ENCODE results near the gene MN1.

The MN1 gene

DNA sequence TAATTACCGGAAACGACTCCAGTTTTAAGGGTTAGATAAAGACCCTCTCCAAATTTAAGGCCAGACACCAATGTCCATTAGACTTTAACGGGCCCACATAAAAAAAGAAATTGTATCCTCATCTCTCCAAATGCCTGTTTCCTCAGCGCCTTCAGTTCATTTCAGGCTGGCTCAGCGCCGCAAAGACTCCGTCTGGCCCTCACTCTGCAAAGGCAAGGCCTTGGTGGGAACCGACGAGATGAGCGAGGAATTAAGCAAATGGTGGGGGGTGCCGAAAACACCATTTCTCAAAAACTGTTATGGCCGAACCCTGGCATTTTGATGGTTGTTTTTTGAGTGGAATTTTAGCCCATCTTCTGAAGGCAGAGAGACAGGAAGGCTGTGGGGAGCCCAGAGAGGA lies 15.7 kb downstream of the MN1 start:
- Histone ChIP-seq H3K36me3 (ENCODE audit: control insufficient read depth in 2 of 2, insufficient read depth in 2 of 2, low read length in 2 of 2) (no peaks in the 10 kb centered on the region), H3K9me3 (ENCODE audit: control insufficient read depth in 2 of 2, low read length in 2 of 2) (no peaks in the 10 kb centered on the region), H3K27me3 (ENCODE audit: control insufficient read depth in 2 of 2, insufficient read depth in 2 of 2, low read length in 2 of 2) (peaks cover 0 to 2% of the 10 kb centered on the region in 2 donors), H3K4me1 (ENCODE audit: control insufficient read depth in 2 of 2, insufficient read depth in 2 of 2, low read length in 2 of 2) (no peaks in the 10 kb centered on the region), H3K27ac (ENCODE audit: low read depth in 2 of 2, low read length in 2 of 2) (no peak overlapping the region), H3K4me3 (ENCODE audit: low read length in 2 of 2) (no peak overlapping the region), H3K9ac (ENCODE audit: low read depth in 1 of 2, low read length in 2 of 2) (no peak overlapping the region)

DNA sequence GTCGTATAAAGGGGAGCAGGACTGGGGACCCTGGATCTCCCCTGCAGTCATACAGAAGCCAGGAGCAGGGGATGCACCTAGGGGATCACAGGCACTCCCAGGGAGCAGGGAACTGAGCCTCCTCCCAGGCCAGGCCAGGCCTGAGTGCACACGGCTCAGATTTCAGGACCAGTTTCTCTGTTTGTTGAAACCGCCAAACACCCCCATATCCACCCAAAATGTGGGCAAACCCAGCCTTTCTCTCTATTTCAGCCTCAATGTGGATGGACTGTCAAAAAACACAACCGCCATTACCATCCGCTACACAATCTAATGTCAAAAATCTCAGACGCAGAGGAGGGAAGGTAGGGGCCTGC lies 17.5 kb downstream of the MN1 start:
- Histone ChIP-seq H3K27me3 (ENCODE audit: control insufficient read depth in 2 of 2, insufficient read depth in 2 of 2, low read length in 2 of 2) (peaks cover 0 to 2% of the 10 kb centered on the region in 2 donors), H3K27ac (ENCODE audit: low read depth in 2 of 2, low read length in 2 of 2) (peak overlapping the region in 1 of 2 donors; percentile 17), H3K36me3 (ENCODE audit: control insufficient read depth in 2 of 2, insufficient read depth in 2 of 2, low read length in 2 of 2) (no peaks in the 10 kb centered on the region), H3K9me3 (ENCODE audit: control insufficient read depth in 2 of 2, low read length in 2 of 2) (no peaks in the 10 kb centered on the region), H3K4me1 (ENCODE audit: control insufficient read depth in 2 of 2, insufficient read depth in 2 of 2, low read length in 2 of 2) (no peaks in the 10 kb centered on the region), H3K4me3 (ENCODE audit: low read length in 2 of 2) (no peak overlapping the region), H3K9ac (ENCODE audit: low read depth in 1 of 2, low read length in 2 of 2) (no peak overlapping the region)

- Histone ChIP-seq H3K4me3 (ENCODE audit: low read length in 2 of 2) (no peak overlapping the region), H3K27ac (ENCODE audit: low read depth in 2 of 2, low read length in 2 of 2) (peak overlapping the region in 1 of 2 donors; percentile 17), H3K4me1 (ENCODE audit: control insufficient read depth in 2 of 2, insufficient read depth in 2 of 2, low read length in 2 of 2) (no peaks in the 10 kb centered on the region)
Measured at GRCh38 chr22:27783436-27784119, 18.0 kb downstream of the MN1 start.

DNA sequence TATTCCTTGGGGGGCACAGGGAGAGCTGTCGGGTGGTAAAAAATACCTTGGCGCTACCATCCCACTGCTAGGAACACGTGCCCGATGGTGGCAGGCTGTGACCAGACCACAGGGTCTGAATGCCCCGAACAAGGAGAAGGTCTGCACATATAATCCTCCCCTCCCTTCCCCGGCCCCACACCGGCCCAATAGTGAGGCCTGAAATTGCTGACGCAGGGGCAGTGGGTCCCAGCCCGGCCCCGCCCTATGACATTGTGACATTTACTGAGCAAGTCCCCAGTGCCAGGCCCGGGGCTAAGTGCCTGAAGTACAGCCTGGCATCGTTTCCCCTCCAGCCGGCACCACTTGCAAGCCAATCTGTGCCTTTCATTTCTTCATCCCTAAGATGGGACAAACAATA lies 19.5 kb downstream of the MN1 start:
- H3K4me3 ChIP-seq (ENCODE audit: low read length in 2 of 2): no peak overlapping the region
- H3K4me1 ChIP-seq (ENCODE audit: control insufficient read depth in 2 of 2, insufficient read depth in 2 of 2, low read length in 2 of 2): no peaks in the 10 kb centered on the region
- H3K27ac ChIP-seq (ENCODE audit: low read depth in 2 of 2, low read length in 2 of 2): no peak overlapping the region

More at GRCh38 chr22:27783436-27784119, 18.0 kb downstream of the MN1 start:
- H3K27me3 ChIP-seq (ENCODE audit: control insufficient read depth in 2 of 2, insufficient read depth in 2 of 2, low read length in 2 of 2): peaks cover 0 to 2% of the 10 kb centered on the region in 2 donors
- H3K9ac ChIP-seq (ENCODE audit: low read depth in 1 of 2, low read length in 2 of 2): no peak overlapping the region
- H3K36me3 ChIP-seq (ENCODE audit: control insufficient read depth in 2 of 2, insufficient read depth in 2 of 2, low read length in 2 of 2): no peaks in the 10 kb centered on the region
- no peaks in the 10 kb centered on the region for H3K9me3 ChIP-seq (ENCODE audit: control insufficient read depth in 2 of 2, low read length in 2 of 2)

GRCh38 chr22:27780161-27780575 lies 21.4 kb downstream of the MN1 start:
- Histone ChIP-seq H3K27ac (ENCODE audit: low read depth in 2 of 2, low read length in 2 of 2) (no peak overlapping the region), H3K4me1 (ENCODE audit: control insufficient read depth in 2 of 2, insufficient read depth in 2 of 2, low read length in 2 of 2) (no peaks in the 10 kb centered on the region), H3K36me3 (ENCODE audit: control insufficient read depth in 2 of 2, insufficient read depth in 2 of 2, low read length in 2 of 2) (no peaks in the 10 kb centered on the region), H3K9me3 (ENCODE audit: control insufficient read depth in 2 of 2, low read length in 2 of 2) (no peaks in the 10 kb centered on the region), H3K27me3 (ENCODE audit: control insufficient read depth in 2 of 2, insufficient read depth in 2 of 2, low read length in 2 of 2) (peaks cover 4% of the 10 kb centered on the region in 2 donors), H3K9ac (ENCODE audit: low read depth in 1 of 2, low read length in 2 of 2) (no peak overlapping the region), H3K4me3 (ENCODE audit: low read length in 2 of 2) (no peak overlapping the region)

More for the DNA sequence above, 19.5 kb downstream of the MN1 start:
- no peak overlapping the region for H3K9ac ChIP-seq (ENCODE audit: low read depth in 1 of 2, low read length in 2 of 2)
- H3K36me3 ChIP-seq (ENCODE audit: control insufficient read depth in 2 of 2, insufficient read depth in 2 of 2, low read length in 2 of 2): no peaks in the 10 kb centered on the region
- H3K9me3 ChIP-seq (ENCODE audit: control insufficient read depth in 2 of 2, low read length in 2 of 2): no peaks in the 10 kb centered on the region
- H3K27me3 ChIP-seq (ENCODE audit: control insufficient read depth in 2 of 2, insufficient read depth in 2 of 2, low read length in 2 of 2): no peaks in the 10 kb centered on the region

DNA sequence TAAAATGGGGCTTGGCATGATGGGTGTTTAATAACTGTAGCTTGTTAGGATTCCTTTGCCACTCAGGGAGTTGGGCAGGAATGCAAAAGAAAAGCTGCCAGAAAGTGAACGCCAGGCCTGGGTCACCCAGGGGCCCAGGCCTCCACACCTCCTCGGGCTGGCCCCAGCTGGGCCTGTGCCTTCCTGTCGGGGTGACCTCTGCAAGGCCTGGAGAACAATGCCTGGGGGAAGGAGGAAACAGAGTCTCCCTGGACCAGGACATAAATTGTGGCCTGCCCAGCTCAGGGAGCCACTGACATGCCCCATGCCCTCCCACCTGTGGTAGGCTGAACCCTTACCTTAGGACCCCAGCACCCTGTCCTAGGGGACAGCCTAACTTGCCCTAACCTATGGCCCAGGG lies 21.9 kb downstream of the MN1 start:
- Histone ChIP-seq H3K27ac (ENCODE audit: low read depth in 2 of 2, low read length in 2 of 2) (no peak overlapping the region), H3K27me3 (ENCODE audit: control insufficient read depth in 2 of 2, insufficient read depth in 2 of 2, low read length in 2 of 2) (peaks cover 4% of the 10 kb centered on the region in 2 donors), H3K4me1 (ENCODE audit: control insufficient read depth in 2 of 2, insufficient read depth in 2 of 2, low read length in 2 of 2) (no peaks in the 10 kb centered on the region)

DNA sequence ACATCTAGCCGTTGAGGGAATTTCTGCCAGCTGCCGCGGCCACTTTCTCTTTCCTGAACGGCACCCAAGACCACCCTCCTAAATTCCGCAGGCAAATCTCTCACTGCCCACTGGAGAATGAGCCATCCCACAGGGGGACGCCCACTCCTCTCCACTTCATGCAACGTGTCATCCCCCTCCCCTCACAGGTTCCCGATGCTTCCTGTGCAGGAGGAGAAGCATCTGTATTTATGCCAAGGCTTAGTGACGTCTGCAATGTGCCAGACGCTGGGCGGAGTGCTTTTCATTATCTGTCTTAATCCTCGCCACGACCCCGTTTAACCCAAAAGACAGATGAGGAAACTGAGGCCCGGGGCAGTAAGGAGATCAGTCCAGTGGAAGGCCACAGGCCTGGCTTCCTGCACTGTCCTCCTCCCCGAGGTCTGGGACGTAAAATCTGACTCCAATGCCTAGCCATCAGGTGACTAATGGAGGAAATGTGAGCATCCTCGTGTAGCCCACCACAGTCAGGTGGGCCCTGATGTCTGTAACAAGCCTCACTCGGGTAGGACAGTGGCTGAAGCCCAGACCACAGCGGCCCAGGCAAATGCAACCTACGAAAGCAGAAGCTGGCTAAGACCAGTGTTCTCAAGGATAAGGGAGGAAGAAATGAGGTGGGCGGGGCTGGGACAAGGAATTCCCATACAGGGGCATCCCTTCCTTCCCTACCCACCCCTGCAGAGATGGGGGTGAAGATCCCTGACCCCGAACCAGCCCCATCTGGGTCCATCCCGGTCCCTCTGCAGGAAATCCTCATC lies 23.1 kb downstream of the MN1 start:
- Histone ChIP-seq H3K9ac (ENCODE audit: low read depth in 1 of 2, low read length in 2 of 2) (no peak overlapping the region), H3K4me1 (ENCODE audit: control insufficient read depth in 2 of 2, insufficient read depth in 2 of 2, low read length in 2 of 2) (no peaks in the 10 kb centered on the region), H3K27ac (ENCODE audit: low read depth in 2 of 2, low read length in 2 of 2) (no peak overlapping the region), H3K27me3 (ENCODE audit: control insufficient read depth in 2 of 2, insufficient read depth in 2 of 2, low read length in 2 of 2) (peaks cover 4% of the 10 kb centered on the region in 2 donors), H3K36me3 (ENCODE audit: control insufficient read depth in 2 of 2, insufficient read depth in 2 of 2, low read length in 2 of 2) (no peaks in the 10 kb centered on the region), H3K9me3 (ENCODE audit: control insufficient read depth in 2 of 2, low read length in 2 of 2) (no peaks in the 10 kb centered on the region), H3K4me3 (ENCODE audit: low read length in 2 of 2) (no peak overlapping the region)

More for the DNA sequence above, 21.9 kb downstream of the MN1 start:
- Histone ChIP-seq H3K9me3 (ENCODE audit: control insufficient read depth in 2 of 2, low read length in 2 of 2) (no peaks in the 10 kb centered on the region), H3K4me3 (ENCODE audit: low read length in 2 of 2) (no peak overlapping the region), H3K9ac (ENCODE audit: low read depth in 1 of 2, low read length in 2 of 2) (no peak overlapping the region), H3K36me3 (ENCODE audit: control insufficient read depth in 2 of 2, insufficient read depth in 2 of 2, low read length in 2 of 2) (no peaks in the 10 kb centered on the region)

- Histone ChIP-seq H3K4me1 (ENCODE audit: control insufficient read depth in 2 of 2, insufficient read depth in 2 of 2, low read length in 2 of 2) (no peaks in the 10 kb centered on the region), H3K27ac (ENCODE audit: low read depth in 2 of 2, low read length in 2 of 2) (no peak overlapping the region), H3K9ac (ENCODE audit: low read depth in 1 of 2, low read length in 2 of 2) (no peak overlapping the region), H3K36me3 (ENCODE audit: control insufficient read depth in 2 of 2, insufficient read depth in 2 of 2, low read length in 2 of 2) (no peaks in the 10 kb centered on the region), H3K4me3 (ENCODE audit: low read length in 2 of 2) (no peak overlapping the region), H3K27me3 (ENCODE audit: control insufficient read depth in 2 of 2, insufficient read depth in 2 of 2, low read length in 2 of 2) (peaks cover 4% of the 10 kb centered on the region in 2 donors), H3K9me3 (ENCODE audit: control insufficient read depth in 2 of 2, low read length in 2 of 2) (no peaks in the 10 kb centered on the region)
Measured at GRCh38 chr22:27777128-27777527, 24.4 kb downstream of the MN1 start.

DNA sequence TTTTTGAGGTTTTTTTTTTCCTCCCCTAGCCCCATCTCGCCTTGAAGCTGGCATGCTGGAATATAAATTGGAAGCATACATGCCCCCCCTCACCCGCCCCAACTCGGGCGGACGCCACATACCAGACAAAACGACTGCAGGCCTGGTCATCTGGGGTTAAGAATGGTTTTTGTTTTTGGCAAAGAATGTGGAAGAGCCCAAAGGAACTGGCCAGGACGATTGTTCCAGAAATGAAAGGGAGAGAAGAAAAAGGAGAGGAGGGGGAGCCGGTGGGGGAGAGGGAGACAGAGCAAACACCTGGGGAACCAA lies 25.0 kb downstream of the MN1 start:
- no peaks in the 10 kb centered on the region for H3K36me3 ChIP-seq (ENCODE audit: control insufficient read depth in 2 of 2, insufficient read depth in 2 of 2, low read length in 2 of 2)
- H3K27me3 ChIP-seq (ENCODE audit: control insufficient read depth in 2 of 2, insufficient read depth in 2 of 2, low read length in 2 of 2): peaks cover 4% of the 10 kb centered on the region in 2 donors
- H3K27ac ChIP-seq (ENCODE audit: low read depth in 2 of 2, low read length in 2 of 2): peak overlapping the region in 1 of 2 donors; percentile 5
- H3K9ac ChIP-seq (ENCODE audit: low read depth in 1 of 2, low read length in 2 of 2): no peak overlapping the region
- H3K9me3 ChIP-seq (ENCODE audit: control insufficient read depth in 2 of 2, low read length in 2 of 2): no peaks in the 10 kb centered on the region
- H3K4me3 ChIP-seq (ENCODE audit: low read length in 2 of 2): no peak overlapping the region
- no peaks in the 10 kb centered on the region for H3K4me1 ChIP-seq (ENCODE audit: control insufficient read depth in 2 of 2, insufficient read depth in 2 of 2, low read length in 2 of 2)

GRCh38 chr22:27775758-27776649 lies 25.6 kb downstream of the MN1 start:
- Histone ChIP-seq H3K4me3 (ENCODE audit: low read length in 2 of 2) (no peak overlapping the region), H3K9me3 (ENCODE audit: control insufficient read depth in 2 of 2, low read length in 2 of 2) (no peaks in the 10 kb centered on the region), H3K27ac (ENCODE audit: low read depth in 2 of 2, low read length in 2 of 2) (peak overlapping the region in 1 of 2 donors; percentile 5), H3K9ac (ENCODE audit: low read depth in 1 of 2, low read length in 2 of 2) (no peak overlapping the region), H3K36me3 (ENCODE audit: control insufficient read depth in 2 of 2, insufficient read depth in 2 of 2, low read length in 2 of 2) (no peaks in the 10 kb centered on the region), H3K4me1 (ENCODE audit: control insufficient read depth in 2 of 2, insufficient read depth in 2 of 2, low read length in 2 of 2) (no peaks in the 10 kb centered on the region), H3K27me3 (ENCODE audit: control insufficient read depth in 2 of 2, insufficient read depth in 2 of 2, low read length in 2 of 2) (peaks cover 4% of the 10 kb centered on the region in 2 donors)

Measured in mucosa of rectum (tissue), 2 donors.